Urinary bladder (tissue), 4 donors: ENCODE data around the gene TRAF1. TPM values are rescaled to one million over a fixed set of nuclear protein-coding genes. Genes with fewer than 3 reads are reported as not detected.

Source experiments
- DNase-seq: peaks from one replicate; pipeline ENCODE4 v3.0.0-alpha.2; 2015; ENCODE audit errors: extremely low spot score
- H3K27ac ChIP-seq: one replicate; pipeline ENCODE4 v1.5.1; 2013; ENCODE audit warnings: low read depth, mild to moderate bottlenecking, moderate library complexity
- H3K36me3 ChIP-seq: one replicate; pipeline ENCODE4 v1.6.1; 2013; ENCODE audit warnings: mild to moderate bottlenecking, moderate library complexity; ENCODE audit not compliant: insufficient read depth
- H3K4me1 ChIP-seq: one replicate; pipeline ENCODE4 v1.6.1; 2013; ENCODE audit warnings: mild to moderate bottlenecking, moderate library complexity; ENCODE audit not compliant: insufficient read depth
- H3K4me3 ChIP-seq: one replicate; pipeline ENCODE4 v1.5.1; 2013; ENCODE audit warnings: low read depth, low read length
- WGBS: extraction: QIAGEN DNeasy Blood & Tissue Kit; methylation state at CpG from one replicate; pipeline ENCODE4 v1.1.7; 2013; 5-methylcytosine and 5-hydroxymethylcytosine counted together
- polyA plus RNA-seq: library from polyadenylated mRNA; stranded (reverse); fragments of 200-250 nt; gene quantifications from one replicate; pipeline ENCODE4 v1.2.3, GENCODE V29; 2013
- total RNA-seq: library from RNA; depleted of rRNA; stranded (reverse); fragments of >200 nt; gene quantifications from one replicate; pipeline ENCODE4 v1.2.3, GENCODE V29; 2014
- donor health status: healthy with polysubstance abuse.
- donor health status: healthy.

Gene TRAF1
- total and polyA plus RNA-seq, 2 donors, result 4.5 to 5.3 TPM

DNA sequence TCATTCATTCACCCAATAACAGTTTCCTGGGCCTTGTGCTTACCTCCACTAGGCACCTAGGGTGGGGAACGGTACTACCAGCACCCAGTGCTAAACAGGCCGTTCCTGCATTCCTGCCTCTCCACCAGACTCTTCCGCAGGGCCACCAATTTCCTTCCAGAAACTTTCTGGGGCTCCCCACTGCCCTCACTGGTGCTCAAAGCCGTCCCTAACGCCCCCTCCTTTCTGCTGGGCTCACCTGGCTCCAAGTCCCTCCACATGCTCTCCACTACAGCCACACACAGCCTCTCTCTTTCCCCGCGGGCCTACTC lies 51.0 kb downstream of the TRAF1 start:
- no peak overlapping the region for H3K4me3 ChIP-seq
- no peak for DNase-seq
- no peaks in the 10 kb centered on the region for H3K4me1 ChIP-seq
- 58% methylated on average over 7 of the region's 7 CpGs for WGBS
- peak overlapping the region; percentile 95 for H3K27ac ChIP-seq
- no peaks in the 10 kb centered on the region for H3K36me3 ChIP-seq

GRCh38 chr9:120875195-120875565 lies 51.4 kb downstream of the TRAF1 start:
- Histone ChIP-seq H3K27ac (peak overlapping the region; percentile 95), H3K36me3 (no peaks in the 10 kb centered on the region), H3K4me3 (no peak overlapping the region), H3K4me1 (no peaks in the 10 kb centered on the region)
- WGBS, result 77% methylated on average over 4 of the region's 4 CpGs
- DNase-seq, result no peak

DNA sequence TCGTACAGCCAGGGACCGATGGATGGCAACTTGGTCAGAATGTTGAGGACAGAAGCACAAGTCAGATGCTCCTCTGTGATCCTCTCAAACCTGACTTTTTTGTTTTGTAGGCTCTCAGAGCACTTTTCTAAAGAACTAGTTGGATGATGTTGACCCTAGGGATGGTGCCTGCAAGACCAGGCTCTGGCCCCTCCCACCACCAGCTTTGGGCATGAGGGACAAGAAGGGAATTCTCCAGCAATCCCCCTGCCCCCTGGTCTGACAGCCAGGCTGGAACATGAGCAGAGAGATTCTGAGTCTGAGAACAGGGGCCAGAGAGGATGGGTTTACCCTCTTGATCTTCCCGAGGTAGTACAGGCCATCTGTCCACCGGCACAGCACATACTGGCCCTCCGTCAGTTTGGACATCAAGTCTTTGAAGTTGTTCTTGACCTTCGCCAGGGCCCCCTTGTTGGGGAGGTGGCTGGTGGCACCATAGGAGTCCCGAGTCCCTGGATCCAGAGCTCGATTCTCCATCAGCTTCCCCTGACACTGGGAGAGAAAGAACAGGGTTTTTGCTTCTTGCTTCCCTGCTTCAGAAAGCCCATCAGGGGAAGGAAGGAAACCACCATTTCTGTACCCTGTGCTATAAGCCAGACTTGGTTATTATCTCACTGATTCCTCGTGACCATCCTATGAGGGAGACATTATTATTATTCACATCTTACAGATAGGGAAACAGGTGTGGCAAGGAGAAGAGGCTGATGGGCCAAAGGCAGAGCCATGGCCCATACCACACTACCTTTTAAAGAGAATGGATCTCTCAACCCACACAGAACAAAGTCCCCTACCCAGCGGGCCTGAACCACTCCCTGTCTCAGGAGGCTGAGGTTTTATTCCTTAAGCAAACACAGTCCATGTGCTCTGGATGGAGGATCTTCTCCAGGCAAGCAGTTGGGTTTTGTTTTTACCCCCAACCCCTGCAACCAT lies 52.1 kb downstream of the TRAF1 start:
- no peak for DNase-seq
- Histone ChIP-seq H3K27ac (no peak overlapping the region), H3K36me3 (no peaks in the 10 kb centered on the region), H3K4me1 (no peaks in the 10 kb centered on the region), H3K4me3 (no peak overlapping the region)
- 89% methylated on average over 10 of the region's 10 CpGs for WGBS

- Histone ChIP-seq H3K4me1 (no peaks in the 10 kb centered on the region), H3K36me3 (no peaks in the 10 kb centered on the region), H3K27ac (no peak overlapping the region), H3K4me3 (no peak overlapping the region)
- no peak for DNase-seq
- 75% methylated on average over 4 of the region's 4 CpGs for WGBS
Observed at GRCh38 chr9:120873512-120873911, 53.1 kb downstream of the TRAF1 start.

GRCh38 chr9:120872791-120873502 lies 53.6 kb downstream of the TRAF1 start:
- Histone ChIP-seq H3K36me3 (no peaks in the 10 kb centered on the region), H3K4me3 (no peak overlapping the region), H3K27ac (no peak overlapping the region), H3K4me1 (no peaks in the 10 kb centered on the region)
- 96% methylated on average over 3 of the region's 3 CpGs for WGBS
- no peak for DNase-seq

- no peaks in the 10 kb centered on the region for H3K4me1 ChIP-seq
- WGBS, result 87% methylated on average over 9 of the region's 9 CpGs
- DNase-seq, result no peak
- H3K36me3 ChIP-seq, result no peaks in the 10 kb centered on the region
- no peak overlapping the region for H3K27ac ChIP-seq
- no peak overlapping the region for H3K4me3 ChIP-seq
Observed at GRCh38 chr9:120870206-120870605, 56.4 kb downstream of the TRAF1 start.

GRCh38 chr9:120869726-120870125 lies 56.9 kb downstream of the TRAF1 start:
- WGBS, result 88% methylated on average over 10 of the region's 10 CpGs
- no peak overlapping the region for H3K27ac ChIP-seq
- no peaks in the 10 kb centered on the region for H3K36me3 ChIP-seq
- H3K4me1 ChIP-seq, result no peaks in the 10 kb centered on the region
- no peak for DNase-seq
- no peak overlapping the region for H3K4me3 ChIP-seq

DNA sequence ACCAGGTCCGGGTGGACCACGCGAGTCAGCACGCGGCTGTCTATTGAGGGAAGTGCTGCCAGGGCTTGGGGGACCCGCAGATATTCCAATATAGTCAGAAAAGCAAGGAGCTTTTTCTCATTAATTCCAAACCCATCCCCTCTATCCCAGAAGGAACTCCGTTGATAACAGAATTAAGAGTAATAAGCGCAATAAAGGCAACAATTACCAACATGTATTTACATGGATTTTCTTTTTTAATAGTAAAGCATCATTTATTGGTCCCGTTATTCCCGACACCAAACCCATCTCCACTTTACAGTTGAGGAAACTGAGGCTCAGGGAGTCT lies 57.3 kb downstream of the TRAF1 start:
- no peaks in the 10 kb centered on the region for H3K4me1 ChIP-seq
- H3K27ac ChIP-seq, result peak overlapping the region; percentile 63
- WGBS, result 32% methylated on average over 10 of the region's 10 CpGs
- DNase-seq, result no peak
- no peaks in the 10 kb centered on the region for H3K36me3 ChIP-seq
- peak overlapping the region; percentile 16 for H3K4me3 ChIP-seq

DNA sequence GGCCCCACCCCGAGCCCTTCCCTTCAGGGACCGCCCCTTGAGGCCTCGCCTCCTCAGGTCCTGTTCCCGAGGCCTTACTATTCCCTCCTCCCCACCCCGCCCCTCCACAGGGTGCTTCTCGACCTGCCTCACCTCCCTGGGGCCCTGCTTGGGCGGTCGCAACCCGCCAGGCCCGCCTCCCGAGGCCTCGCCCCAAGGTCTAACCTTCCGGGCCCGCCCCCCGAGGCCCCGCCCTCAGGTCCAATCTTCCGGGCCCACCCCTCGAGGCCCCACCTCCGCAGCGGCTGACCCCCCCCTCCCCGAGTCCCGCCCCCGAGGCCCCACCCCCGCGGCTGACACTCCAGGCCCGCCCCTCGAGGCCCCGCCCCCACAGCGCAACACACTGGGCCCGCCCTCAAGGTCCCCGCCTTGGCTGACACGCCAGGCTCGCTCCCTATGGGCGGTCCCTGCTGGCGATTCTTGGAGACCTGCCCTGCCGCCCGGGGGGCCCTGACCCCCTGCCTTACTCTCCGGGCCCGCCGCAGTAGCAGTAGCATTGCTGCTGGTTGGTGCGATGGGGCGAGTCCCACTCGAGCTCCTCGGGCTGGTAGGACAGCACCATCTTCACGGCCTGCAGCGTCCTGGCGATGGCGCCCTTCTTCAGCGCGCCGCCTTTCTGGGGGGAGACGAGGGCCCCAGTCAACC lies 57.8 kb downstream of the TRAF1 start:
- 6% methylated on average over 52 of the region's 52 CpGs for WGBS
- Histone ChIP-seq H3K27ac (peak overlapping the region; percentile 78), H3K36me3 (no peaks in the 10 kb centered on the region), H3K4me3 (peak overlapping the region; percentile 23), H3K4me1 (no peaks in the 10 kb centered on the region)
- peak; percentile 76 for DNase-seq

DNA sequence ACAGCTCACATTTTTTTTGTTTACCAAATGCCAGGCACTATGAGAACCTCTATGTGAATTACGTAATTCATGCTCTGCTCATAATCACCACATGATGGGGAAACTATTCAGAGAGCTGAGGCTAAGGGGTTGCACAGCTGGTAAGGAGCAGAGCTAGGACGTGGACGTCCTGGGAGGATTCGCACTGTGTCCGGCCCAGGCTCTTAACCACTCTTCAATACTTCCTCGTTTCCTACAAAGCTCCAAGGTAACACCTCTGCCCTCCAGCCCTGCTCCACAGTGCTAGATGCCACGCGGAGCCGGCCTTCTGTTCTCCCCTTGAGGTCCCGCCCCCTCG lies 58.3 kb downstream of the TRAF1 start:
- peaks cover 2% of the 10 kb centered on the region for H3K36me3 ChIP-seq
- 25% methylated on average over 11 of the region's 11 CpGs for WGBS
- peak overlapping the region; percentile 78 for H3K27ac ChIP-seq
- DNase-seq, result no peak
- peak overlapping the region; percentile 23 for H3K4me3 ChIP-seq
- no peaks in the 10 kb centered on the region for H3K4me1 ChIP-seq

- Histone ChIP-seq H3K4me1 (no peaks in the 10 kb centered on the region), H3K4me3 (peak overlapping the region; percentile 23), H3K27ac (peak overlapping the region; percentile 62), H3K36me3 (peaks cover 2% of the 10 kb centered on the region)
- 87% methylated on average over 15 of the region's 15 CpGs for WGBS
- DNase-seq, result no peak
Observed at GRCh38 chr9:120867676-120868338, 58.8 kb downstream of the TRAF1 start.

DNA sequence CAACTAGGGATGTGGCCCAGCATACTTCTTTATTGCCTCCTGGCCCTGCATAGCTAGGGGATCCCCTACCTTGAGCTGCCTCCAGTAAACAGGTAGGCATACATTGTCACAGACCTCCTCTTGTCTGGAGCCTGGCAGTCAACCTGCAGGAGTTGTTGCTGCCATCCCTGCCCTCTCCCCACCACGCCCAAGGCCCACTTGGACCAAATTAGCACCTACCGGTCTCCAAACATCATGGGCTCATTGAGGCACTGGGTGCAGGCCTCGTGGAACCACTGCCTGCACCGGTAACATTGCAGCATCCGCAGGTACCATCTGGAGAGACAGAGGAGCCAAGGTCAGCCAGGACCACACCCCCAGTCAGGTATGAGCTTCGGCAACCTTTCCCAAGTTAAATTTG lies 59.9 kb downstream of the TRAF1 start:
- Histone ChIP-seq H3K4me1 (no peaks in the 10 kb centered on the region), H3K36me3 (peaks cover 2% of the 10 kb centered on the region), H3K4me3 (no peak overlapping the region), H3K27ac (no peak overlapping the region)
- DNase-seq, result no peak
- 94% methylated on average over 6 of the region's 6 CpGs for WGBS

DNA sequence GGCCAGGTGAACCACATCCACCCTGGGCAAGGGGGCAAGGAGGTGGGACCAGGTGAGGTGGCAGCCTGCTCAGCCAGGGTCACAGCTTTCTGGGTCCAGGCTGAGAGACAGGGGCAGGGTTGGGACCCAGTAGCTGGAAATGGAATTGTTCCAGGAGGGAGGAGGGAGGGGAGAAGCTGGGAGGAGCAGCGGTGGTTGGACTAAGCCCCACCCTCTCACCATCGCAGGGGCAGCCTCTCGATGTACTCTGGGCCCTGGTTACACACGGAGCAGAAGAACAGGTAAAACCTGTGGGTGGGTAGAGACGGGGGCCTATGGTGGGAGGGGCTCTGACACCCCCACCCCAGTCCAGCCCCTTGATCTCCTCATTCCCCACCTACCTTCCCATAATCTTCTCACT lies 60.8 kb downstream of the TRAF1 start:
- peaks cover 2% of the 10 kb centered on the region for H3K36me3 ChIP-seq
- 54% methylated on average over 5 of the region's 5 CpGs for WGBS
- no peak overlapping the region for H3K4me3 ChIP-seq
- DNase-seq, result no peak
- no peak overlapping the region for H3K27ac ChIP-seq
- no peaks in the 10 kb centered on the region for H3K4me1 ChIP-seq
